ENCODE data around the gene SF3B2. TPM values are rescaled to one million over a fixed set of nuclear protein-coding genes. Genes with fewer than 3 reads are reported as not detected.

The SF3B2 gene
- total RNA-seq, 1 experiment from 2014 or later = 237 TPM

- Histone ChIP-seq H3K4me2 (ENCODE audit: insufficient read depth, insufficient read length, low read length) (no peak overlapping the region), H3K9me3 (ENCODE audit: control insufficient read depth, low read depth, low read length) (no peaks in the 10 kb centered on the region), H3K23me2 (ENCODE audit: insufficient read length, low read depth, low read length, poor library complexity, severe bottlenecking) (peaks cover 8% of the 10 kb centered on the region), H3K23ac (ENCODE audit: insufficient read length, low read depth, low read length) (no peak overlapping the region), H3K27me3 (ENCODE audit: insufficient read depth, low read length) (peaks cover 4% of the 10 kb centered on the region; the same call in 1 of the 2 replicates), H3K14ac (ENCODE audit: insufficient read depth, low read length) (no peak overlapping the region), H4K5ac (ENCODE audit: insufficient read length, low read depth, low read length) (no peak overlapping the region), H3K27ac (ENCODE audit: insufficient read length, low read depth, low read length) (no peak overlapping the region), H3K4ac (ENCODE audit: low read depth, low read length) (no peak overlapping the region), H3K18ac (ENCODE audit: insufficient read length, low read depth, low read length) (no peak overlapping the region), H4K8ac (replicated peaks; ENCODE audit: insufficient read length, low read depth, low read length) (no peak overlapping the region), H3K9ac (ENCODE audit: extremely low read depth, insufficient read length, low read length) (no peak overlapping the region), H2BK120ac (ENCODE audit: low read depth, low read length, poor library complexity, severe bottlenecking) (no peak overlapping the region), H3T11ph (ENCODE audit: low read length) (no peak overlapping the region), H4K20me1 (ENCODE audit: control insufficient read depth, insufficient read depth, insufficient read length) (no peaks in the 10 kb centered on the region), H3K79me1 (ENCODE audit: insufficient read depth, low read depth, low read length, poor library complexity, severe bottlenecking) (no peaks in the 10 kb centered on the region), H2AFZ (ENCODE audit: low read length) (no peak overlapping the region), H4K91ac (ENCODE audit: insufficient read length, low read depth, low read length) (no peak overlapping the region), H2BK5ac (ENCODE audit: insufficient read length, low read length) (no peak overlapping the region), H2BK12ac (ENCODE audit: insufficient read length, low read depth, low read length) (no peak overlapping the region), H2BK15ac (ENCODE audit: low read depth, low read length) (no peak overlapping the region), H3K4me1 (ENCODE audit: insufficient read depth, low read length) (no peaks in the 10 kb centered on the region), H3K79me2 (ENCODE audit: insufficient read depth, low read length) (no peaks in the 10 kb centered on the region), H3K56ac (ENCODE audit: insufficient read length, low read depth, low read length) (no peak overlapping the region), H2BK20ac (ENCODE audit: low read depth, low read length, poor library complexity, severe bottlenecking) (no peak overlapping the region), H2AK5ac (ENCODE audit: insufficient read length, low read length) (no peak overlapping the region)
- no peaks in the 10 kb centered on the region for H3K36me3 Mint-ChIP-seq (ENCODE audit: insufficient read depth in 1 of 3, low read depth in 3 of 3)
- peak overlapping the region in 1 of 3 experiments; percentile 62; a peak in 1 of 7 replicates for H3K27ac Mint-ChIP-seq
- DNase-seq = no peak
- H3K9me3 Mint-ChIP-seq = no peaks in the 10 kb centered on the region
- TF ChIP-seq, protein P1, sequence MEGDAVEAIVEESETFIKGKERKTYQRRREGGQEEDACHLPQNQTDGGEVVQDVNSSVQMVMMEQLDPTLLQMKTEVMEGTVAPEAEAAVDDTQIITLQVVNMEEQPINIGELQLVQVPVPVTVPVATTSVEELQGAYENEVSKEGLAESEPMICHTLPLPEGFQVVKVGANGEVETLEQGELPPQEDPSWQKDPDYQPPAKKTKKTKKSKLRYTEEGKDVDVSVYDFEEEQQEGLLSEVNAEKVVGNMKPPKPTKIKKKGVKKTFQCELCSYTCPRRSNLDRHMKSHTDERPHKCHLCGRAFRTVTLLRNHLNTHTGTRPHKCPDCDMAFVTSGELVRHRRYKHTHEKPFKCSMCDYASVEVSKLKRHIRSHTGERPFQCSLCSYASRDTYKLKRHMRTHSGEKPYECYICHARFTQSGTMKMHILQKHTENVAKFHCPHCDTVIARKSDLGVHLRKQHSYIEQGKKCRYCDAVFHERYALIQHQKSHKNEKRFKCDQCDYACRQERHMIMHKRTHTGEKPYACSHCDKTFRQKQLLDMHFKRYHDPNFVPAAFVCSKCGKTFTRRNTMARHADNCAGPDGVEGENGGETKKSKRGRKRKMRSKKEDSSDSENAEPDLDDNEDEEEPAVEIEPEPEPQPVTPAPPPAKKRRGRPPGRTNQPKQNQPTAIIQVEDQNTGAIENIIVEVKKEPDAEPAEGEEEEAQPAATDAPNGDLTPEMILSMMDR (conservative IDR thresholded peaks at IDR 0.05) = no peak
- no peak overlapping the region for H3K4me3 Mint-ChIP-seq
- H3K27me3 Mint-ChIP-seq (ENCODE audit: low read depth) = no peaks in the 10 kb centered on the region; the same call in 1 of the 2 replicates
- WGBS (ENCODE audit: extremely low coverage, insufficient read length, low lambda C conversion rate) = no CpG with 5 or more reads among the region's 7 CpGs
- H3K4me1 Mint-ChIP-seq = peaks cover 0 to 9% of the 10 kb centered on the region in 2 experiments; a peak in 3 of 4 replicates
Measured at GRCh38 chr11:66013762-66014100, 38.4 kb upstream of the SF3B2 start.
